Epithelial cell of esophagus (primary cell): ENCODE measurements around the gene SAMSN1.

ENCODE experiments used
- DNase-seq: peaks from one replicate; pipeline ENCODE4 v3.0.0; 2010; ENCODE audit warnings: low read depth
- H3K4me3 ChIP-seq: 2 replicates; pipeline ENCODE4 v1.5.1; 2011; ENCODE audit warnings: mild to moderate bottlenecking, low read length, control low read depth
- CTCF ChIP-seq: IDR thresholded peaks from 2 replicates; pipeline ENCODE4 v1.5.1; 2011; ENCODE audit warnings: low read depth, mild to moderate bottlenecking, low read length, control low read depth, inconsistent platforms; ENCODE audit not compliant: insufficient read depth; ENCODE audit errors: missing control alignments

Gene SAMSN1

GRCh38 chr21:14581902-14582457 lies 35.9 kb upstream of the SAMSN1 start:
- DNase-seq = no peak
- no peak for TF ChIP-seq CTCF
- no peak overlapping the region for H3K4me3 ChIP-seq

DNA sequence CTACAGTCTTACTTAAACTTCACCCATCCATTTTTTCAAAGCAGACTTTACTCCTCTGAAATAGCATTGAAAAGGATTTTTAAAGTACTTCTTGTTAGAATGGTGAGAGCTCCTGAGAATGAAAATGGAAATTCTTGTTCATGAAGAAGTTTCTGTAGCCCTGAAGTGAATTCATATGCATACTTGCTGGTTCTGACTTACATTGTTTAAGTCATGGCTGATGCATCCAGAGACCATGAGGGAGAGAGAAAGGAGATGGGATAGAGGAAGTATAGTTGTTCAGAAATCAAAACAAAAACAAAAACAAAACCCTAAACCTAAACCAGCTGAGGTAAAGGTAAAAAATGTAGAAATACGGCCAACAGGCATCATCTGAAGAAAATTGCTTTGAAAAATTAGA lies 27.1 kb upstream of the SAMSN1 start:
- no peak for DNase-seq
- no peak overlapping the region for H3K4me3 ChIP-seq
- TF ChIP-seq CTCF = no peak

- no peak for TF ChIP-seq CTCF
These were observed 26.2 kb upstream of the SAMSN1 start for GRCh38 chr21:14572204-14572780.

DNA sequence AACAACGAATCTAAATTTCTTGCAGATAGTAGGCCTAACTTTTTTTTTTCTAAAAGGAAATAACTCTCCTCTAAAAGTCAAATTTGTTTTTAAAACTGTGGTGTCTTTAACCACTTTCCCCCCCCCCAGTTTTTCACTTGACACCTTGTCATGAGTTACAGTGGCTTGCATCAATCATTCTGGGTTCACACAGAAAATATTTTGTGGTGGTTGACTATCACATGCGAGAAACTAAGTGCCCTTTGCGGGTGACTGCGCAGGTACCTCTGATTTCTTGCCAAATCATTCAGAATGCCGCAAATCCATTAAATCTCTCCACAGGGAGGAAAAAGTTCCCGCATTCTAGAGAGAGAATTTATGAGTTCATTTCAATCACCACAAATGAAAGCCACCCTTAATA lies 23.8 kb upstream of the SAMSN1 start:
- TF ChIP-seq CTCF = no peak
- no peak overlapping the region for H3K4me3 ChIP-seq
- no peak for DNase-seq

More at GRCh38 chr21:14572204-14572780, 26.2 kb upstream of the SAMSN1 start:
- H3K4me3 ChIP-seq = no peak overlapping the region
- DNase-seq = no peak

GRCh38 chr21:14569026-14569621 lies 23.0 kb upstream of the SAMSN1 start:
- no peak for DNase-seq
- TF ChIP-seq CTCF = no peak
- H3K4me3 ChIP-seq = no peak overlapping the region

GRCh38 chr21:14567331-14568279 lies 21.5 kb upstream of the SAMSN1 start:
- peak; percentile 7 for DNase-seq
- no peak overlapping the region for H3K4me3 ChIP-seq
- TF ChIP-seq CTCF = no peak
